Adipocyte (in vitro differentiated cells): ENCODE data around the gene CYTH1.
"Not testable (repeated sequence)": the region's sequence is repeated elsewhere in the genome, so short reads cannot be mapped to it uniquely, and the experiment has no call there.

ENCODE experiments used
- DNase-seq: peaks from one replicate; pipeline ENCODE4 v3.0.0-alpha.2; 2015; ENCODE audit warnings: low read depth
- H3K27me3 ChIP-seq: replicated peaks from 2 replicates; pipeline ENCODE4 v1.7.0; 2013; ENCODE audit warnings: mild to moderate bottlenecking, low read length, moderate library complexity; ENCODE audit not compliant: control insufficient read depth, insufficient read depth
- H3K36me3 ChIP-seq: 2 replicates; pipeline ENCODE4 v1.7.0; 2013; ENCODE audit warnings: low read length, mild to moderate bottlenecking, moderate library complexity; ENCODE audit not compliant: control insufficient read depth, insufficient read depth, severe bottlenecking
- H3K4me1 ChIP-seq: 2 replicates; pipeline ENCODE4 v1.7.0; 2013; ENCODE audit warnings: mild to moderate bottlenecking, low read length, moderate library complexity; ENCODE audit not compliant: control insufficient read depth, insufficient read depth
- H3K4me3 ChIP-seq: 2 replicates; pipeline ENCODE4 v1.7.0; 2013; ENCODE audit warnings: mild to moderate bottlenecking, low read length, moderate library complexity
- H3K9ac ChIP-seq: 2 replicates; pipeline ENCODE4 v1.7.0; 2013; ENCODE audit warnings: mild to moderate bottlenecking, low read length, moderate library complexity
- H3K9me3 ChIP-seq: 2 replicates; pipeline ENCODE4 v1.7.0; 2013; ENCODE audit warnings: mild to moderate bottlenecking, low read length, moderate library complexity; ENCODE audit not compliant: control insufficient read depth

CYTH1 gene

DNA sequence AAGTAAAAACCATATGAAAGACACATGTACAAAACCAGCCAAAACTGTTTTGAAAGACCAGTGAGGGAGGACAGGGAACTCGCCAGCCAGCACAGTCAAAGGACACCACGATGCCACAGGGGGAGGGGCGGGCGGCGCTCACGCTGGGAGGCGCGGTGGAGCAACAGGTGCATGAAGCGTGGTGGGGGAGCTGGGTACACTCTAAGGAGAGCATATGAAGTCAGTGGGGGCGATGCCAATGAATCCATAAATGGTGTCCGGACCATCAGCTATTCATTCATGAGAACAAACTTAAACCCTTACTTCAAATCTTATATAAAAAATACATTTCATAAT is 103.9 kb downstream of the CYTH1 start:
- Histone ChIP-seq H3K4me3 (no peak overlapping the region), H3K9me3 (no peaks in the 10 kb centered on the region), H3K4me1 (peaks cover 17% of the 10 kb centered on the region), H3K36me3 (peaks cover 46% of the 10 kb centered on the region), H3K27me3 (no peaks in the 10 kb centered on the region), H3K9ac (no peak overlapping the region)
- DNase-seq, result no peak

DNA sequence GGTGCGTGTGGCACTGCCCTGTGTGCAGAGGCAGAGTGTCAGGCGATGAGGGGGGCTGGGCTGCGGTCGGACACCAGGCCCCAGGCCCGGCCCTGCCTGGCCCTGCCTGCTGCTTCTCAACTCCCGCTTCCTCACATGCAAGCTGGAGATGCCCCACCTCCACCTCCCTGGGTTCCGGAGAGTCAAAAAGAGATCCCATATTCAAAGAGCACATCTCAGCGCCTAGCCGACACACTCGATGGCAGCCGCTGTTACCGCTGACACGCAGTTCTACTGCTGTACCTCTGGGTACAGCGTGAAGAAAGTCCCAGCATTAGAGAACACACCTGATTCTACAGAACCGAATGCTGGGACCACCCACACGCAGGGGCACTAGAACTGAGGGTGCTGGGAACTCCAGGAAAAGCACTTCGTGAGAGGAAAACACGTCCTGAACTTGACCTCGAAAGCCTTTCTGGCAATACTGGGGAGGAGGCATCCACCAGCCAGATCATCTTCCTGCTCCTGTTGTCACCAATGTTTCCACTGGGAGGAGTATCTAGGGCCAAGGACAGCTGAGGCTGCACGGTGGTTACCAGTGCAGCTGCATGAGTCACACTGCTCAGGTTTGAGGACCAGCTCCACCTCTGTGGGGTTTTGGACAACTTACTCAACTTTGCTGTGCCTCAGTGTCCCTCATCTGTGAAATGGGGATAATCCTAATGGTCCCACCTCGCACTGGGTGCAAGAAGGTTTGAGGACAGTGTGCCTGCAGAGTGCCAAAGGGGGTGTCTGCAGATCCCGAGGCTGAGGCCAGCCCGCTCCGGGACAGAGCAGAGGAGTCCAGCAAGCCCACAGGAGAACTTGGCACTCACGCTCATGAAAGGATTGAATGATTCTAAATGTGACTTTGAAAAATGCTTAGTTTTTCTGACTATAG is 104.5 kb downstream of the CYTH1 start:
- Histone ChIP-seq H3K9ac (no peak overlapping the region), H3K9me3 (no peaks in the 10 kb centered on the region), H3K4me1 (peaks cover 23% of the 10 kb centered on the region), H3K27me3 (no peaks in the 10 kb centered on the region), H3K4me3 (no peak overlapping the region), H3K36me3 (peaks cover 46% of the 10 kb centered on the region)
- DNase-seq, result no peak

DNA sequence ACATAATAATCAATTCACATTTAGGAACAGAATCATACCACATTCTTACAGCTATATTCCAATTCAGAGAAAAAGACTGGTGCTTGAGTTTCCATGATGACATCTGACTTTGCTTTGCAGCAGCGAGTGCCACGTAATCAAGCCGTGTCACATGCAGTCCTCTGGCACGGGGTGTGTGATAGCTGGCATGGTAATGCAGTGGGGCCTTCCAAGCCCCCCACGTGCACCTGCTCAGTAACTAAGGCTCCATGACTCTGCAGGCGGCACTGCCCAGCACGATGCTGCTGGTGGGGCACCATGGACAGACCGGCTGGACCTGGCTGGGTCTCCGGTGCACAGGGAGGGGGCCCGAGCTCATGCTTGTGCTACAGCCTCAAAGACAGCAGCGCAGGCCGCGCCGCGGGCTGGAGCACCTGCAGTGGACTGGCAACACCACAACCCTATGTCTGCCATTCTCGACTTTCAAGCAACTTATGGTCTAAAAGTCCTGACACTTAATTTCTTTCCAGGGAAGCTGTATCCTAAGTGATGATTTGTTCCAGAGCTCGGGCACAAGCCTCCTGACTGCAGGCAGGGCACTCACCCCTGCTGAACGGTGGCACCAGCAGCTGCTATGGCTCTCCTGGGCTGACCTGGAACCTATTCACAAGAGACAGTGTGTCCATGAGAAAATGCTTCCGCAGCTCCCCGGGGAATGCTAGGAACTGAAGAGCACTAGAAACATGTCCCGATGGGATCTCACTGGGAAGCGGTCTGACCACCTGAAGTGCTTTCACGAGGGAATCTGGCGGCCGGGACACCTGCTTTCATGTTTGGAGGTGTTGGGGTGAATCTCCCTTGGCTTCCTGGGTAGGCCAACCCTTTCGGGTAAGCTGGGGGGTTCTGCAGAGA is 105.4 kb downstream of the CYTH1 start:
- DNase-seq, result no peak
- peaks cover 28% of the 10 kb centered on the region for H3K4me1 ChIP-seq
- no peaks in the 10 kb centered on the region for H3K27me3 ChIP-seq
- peaks cover 46% of the 10 kb centered on the region for H3K36me3 ChIP-seq
- H3K9ac ChIP-seq, result no peak overlapping the region
- H3K4me3 ChIP-seq, result no peak overlapping the region
- H3K9me3 ChIP-seq, result no peaks in the 10 kb centered on the region

DNA sequence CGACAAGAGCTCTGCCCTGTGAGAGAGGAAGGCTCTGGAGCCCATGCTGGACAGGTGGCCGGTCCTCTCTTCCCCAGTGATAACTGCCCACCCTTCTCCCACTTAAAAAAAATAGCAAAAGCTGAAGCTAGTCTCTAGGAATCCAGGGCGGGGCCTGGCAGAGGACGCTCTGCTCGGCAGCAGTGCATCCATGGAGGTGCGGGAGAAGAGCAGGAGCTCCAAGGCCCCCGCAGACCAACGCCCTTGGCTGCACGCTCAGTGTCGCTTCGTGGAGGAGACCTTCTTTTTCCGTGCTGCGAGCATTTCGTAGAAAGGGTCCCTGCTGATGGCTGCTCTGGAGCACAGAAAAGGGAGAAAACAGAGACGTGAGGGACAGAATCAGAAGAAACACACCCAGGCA is 106.2 kb downstream of the CYTH1 start:
- no peaks in the 10 kb centered on the region for H3K27me3 ChIP-seq
- H3K36me3 ChIP-seq, result peaks cover 46% of the 10 kb centered on the region

DNA sequence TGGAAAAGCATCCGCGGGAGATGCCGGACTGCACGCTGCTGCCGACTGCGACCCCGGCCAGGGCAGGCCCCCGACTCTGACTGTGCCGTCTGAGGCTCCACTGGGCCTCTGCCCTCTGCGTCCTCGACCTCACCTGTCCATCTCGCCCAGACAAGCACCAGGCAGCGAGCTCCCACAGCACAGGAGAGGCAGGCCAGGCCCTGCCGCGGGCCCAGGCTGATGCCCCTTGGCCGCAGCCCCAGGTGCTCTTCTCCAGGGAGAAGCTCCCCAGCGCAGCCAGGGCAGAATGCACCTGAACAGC is 106.8 kb downstream of the CYTH1 start:
- DNase-seq, result no peak
- Histone ChIP-seq H3K9ac (no peak overlapping the region), H3K36me3 (peaks cover 46% of the 10 kb centered on the region), H3K9me3 (no peaks in the 10 kb centered on the region), H3K27me3 (no peaks in the 10 kb centered on the region), H3K4me3 (no peak overlapping the region), H3K4me1 (peaks cover 15% of the 10 kb centered on the region)

More for the DNA sequence above, 106.2 kb downstream of the CYTH1 start:
- no peak overlapping the region for H3K9ac ChIP-seq
- H3K9me3 ChIP-seq, result no peaks in the 10 kb centered on the region
- H3K4me1 ChIP-seq, result peaks cover 20% of the 10 kb centered on the region
- DNase-seq, result no peak
- no peak overlapping the region for H3K4me3 ChIP-seq

DNA sequence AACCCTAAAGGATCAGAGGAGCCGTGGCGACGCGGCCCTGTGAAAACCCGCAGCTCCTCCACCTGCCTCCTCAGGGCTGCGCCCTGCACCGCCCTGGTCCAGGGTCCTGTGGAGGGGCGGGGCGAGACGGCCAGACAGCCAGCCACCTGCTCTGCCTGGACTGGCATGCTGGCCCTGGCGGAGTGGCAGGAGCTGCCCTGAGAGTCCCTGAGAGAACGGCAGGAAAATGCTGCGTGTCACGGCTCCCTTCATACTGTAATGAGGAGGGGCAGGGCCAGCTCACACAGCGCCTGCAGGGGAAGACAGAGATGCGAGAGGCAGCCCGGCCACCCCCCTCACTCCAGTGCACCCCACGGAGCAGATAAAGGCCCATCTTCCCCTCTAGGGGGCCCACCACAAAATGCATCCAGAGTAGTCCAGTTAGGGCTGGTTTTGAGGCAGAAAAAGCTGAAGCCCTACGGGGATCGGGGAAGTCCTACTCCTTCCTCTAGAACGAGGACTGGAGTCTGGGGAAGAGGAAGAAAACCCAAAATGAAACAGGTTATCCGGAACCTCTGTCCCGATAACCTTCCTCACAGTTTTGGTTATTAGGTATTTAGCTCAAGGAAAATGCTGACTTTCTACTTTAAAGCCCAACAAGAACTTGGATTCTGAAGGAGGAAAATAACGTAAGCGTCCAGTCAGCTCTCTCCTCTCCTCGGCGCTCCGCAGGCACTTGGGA is 107.3 kb downstream of the CYTH1 start:
- H3K36me3 ChIP-seq, result peaks cover 41% of the 10 kb centered on the region
- H3K4me1 ChIP-seq, result peaks cover 15% of the 10 kb centered on the region
- no peaks in the 10 kb centered on the region for H3K9me3 ChIP-seq
- no peak for DNase-seq
- no peak overlapping the region for H3K9ac ChIP-seq
- H3K4me3 ChIP-seq, result no peak overlapping the region
- H3K27me3 ChIP-seq, result no peaks in the 10 kb centered on the region

DNA sequence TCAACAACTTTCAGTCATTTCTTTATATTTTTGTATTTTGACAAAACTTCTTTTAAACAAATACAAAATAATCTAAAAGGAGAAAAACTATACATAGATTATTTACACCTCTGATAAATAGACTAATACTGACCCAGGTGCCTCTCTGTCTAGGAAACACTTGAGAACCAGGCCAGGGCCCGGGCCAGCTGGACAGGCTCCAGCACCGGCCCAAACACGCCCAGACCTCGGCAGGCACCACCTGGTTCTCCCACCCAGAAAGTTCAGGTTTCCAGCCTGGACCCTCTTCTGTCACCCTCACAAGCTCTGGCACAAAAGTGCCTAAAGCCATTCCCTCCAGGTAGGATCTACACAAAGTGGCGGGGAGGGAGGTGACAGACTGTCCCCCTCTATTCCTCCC is 107.9 kb downstream of the CYTH1 start:
- DNase-seq, result no peak
- Histone ChIP-seq H3K27me3 (no peaks in the 10 kb centered on the region), H3K9me3 (no peaks in the 10 kb centered on the region), H3K36me3 (peaks cover 36% of the 10 kb centered on the region), H3K9ac (no peak overlapping the region), H3K4me1 (peaks cover 15% of the 10 kb centered on the region), H3K4me3 (no peak overlapping the region)

DNA sequence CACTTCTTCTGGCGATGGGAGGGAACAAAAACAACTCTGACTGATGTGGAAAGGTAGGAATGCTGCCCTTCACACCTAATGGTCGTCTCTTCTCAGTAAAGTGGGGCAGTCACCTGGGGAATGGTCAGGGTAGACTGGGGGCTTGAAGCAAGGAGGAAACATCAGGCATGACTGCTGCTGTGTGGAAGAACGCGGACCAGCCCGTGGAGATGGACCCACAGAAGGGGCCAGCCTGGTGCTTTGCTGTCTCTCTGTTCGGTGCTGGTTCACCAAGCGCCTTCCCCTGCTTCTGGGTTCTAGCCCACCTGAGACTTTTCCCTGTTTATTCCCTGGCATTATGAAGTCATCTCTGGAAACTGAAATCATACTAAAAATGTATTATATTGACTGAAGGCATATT is 108.7 kb downstream of the CYTH1 start:
- Histone ChIP-seq H3K9me3 (no peaks in the 10 kb centered on the region), H3K4me1 (peaks cover 15% of the 10 kb centered on the region), H3K36me3 (peaks cover 30% of the 10 kb centered on the region), H3K4me3 (no peak overlapping the region), H3K9ac (no peak overlapping the region), H3K27me3 (no peaks in the 10 kb centered on the region)
- DNase-seq, result no peak

DNA sequence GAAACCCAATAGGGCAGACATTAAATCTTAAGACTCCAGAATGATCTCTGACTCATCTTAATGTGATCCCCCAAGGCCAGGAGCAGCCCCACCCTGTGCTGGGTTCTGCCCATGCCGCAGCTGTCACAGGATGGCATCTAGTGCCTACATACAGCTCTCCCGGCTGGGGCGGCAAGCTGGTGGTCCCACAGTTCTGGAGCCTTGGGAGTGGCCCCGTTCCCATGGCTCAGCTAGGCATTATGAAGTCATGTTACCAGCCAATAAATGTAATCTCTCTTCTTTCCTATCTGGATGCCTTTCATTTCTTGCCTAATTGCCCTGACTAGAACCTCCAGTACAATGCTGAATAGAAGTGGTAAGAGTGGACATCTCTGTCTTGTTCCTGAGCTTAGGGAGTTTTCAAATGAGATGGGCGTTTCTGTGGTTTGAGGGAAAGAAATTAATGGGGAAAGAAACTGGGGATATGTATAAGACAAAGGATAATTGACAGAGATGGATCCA is 109.2 kb downstream of the CYTH1 start:
- peak; percentile 28 for DNase-seq
- Histone ChIP-seq H3K9ac (no peak overlapping the region), H3K9me3 (no peaks in the 10 kb centered on the region), H3K4me3 (no peak overlapping the region), H3K36me3 (peaks cover 30% of the 10 kb centered on the region), H3K4me1 (peaks cover 15% of the 10 kb centered on the region), H3K27me3 (no peaks in the 10 kb centered on the region)

DNA sequence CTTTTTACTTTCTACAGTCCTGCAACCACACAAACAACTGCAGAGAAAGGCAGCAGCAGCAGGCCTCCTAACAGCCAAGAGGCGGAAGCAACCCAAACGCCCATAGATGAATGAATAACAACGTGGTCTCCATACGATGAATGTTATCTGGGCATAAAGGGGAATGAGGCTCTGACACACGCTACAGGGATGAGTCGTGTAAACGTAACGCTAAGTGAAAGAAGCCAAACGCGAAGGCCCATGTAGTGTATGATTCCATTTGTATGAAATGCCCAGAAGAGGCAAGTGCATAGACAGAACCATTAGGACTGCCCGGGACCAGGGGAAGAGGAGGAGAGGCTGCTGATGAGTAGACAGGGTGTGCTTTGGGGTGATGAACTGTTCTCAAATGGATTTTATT is 110.1 kb downstream of the CYTH1 start:
- peaks cover 26% of the 10 kb centered on the region for H3K36me3 ChIP-seq
- no peak for DNase-seq
- H3K4me3 ChIP-seq, result no peak overlapping the region
- H3K9ac ChIP-seq, result no peak overlapping the region
- no peaks in the 10 kb centered on the region for H3K27me3 ChIP-seq
- no peaks in the 10 kb centered on the region for H3K9me3 ChIP-seq
- H3K4me1 ChIP-seq, result peaks cover 15% of the 10 kb centered on the region

DNA sequence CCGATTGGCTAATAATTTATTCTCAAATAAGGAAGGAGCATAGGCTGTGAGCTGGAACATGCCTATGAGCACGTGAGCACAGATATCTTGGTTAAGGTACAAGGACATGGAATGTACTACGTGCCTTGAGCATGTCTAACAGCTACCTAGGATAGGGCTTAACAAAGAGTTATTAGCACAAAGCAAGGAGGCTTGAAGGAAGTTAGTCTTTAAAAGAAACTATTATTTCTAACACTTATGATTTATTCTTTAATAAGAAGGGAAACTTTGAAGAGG is 110.4 kb downstream of the CYTH1 start:
- H3K9ac ChIP-seq, H3K27me3 ChIP-seq, DNase-seq, H3K4me3 ChIP-seq, H3K9me3 ChIP-seq: not testable (repeated sequence)
- Histone ChIP-seq H3K36me3 (peaks cover 26% of the 10 kb centered on the region), H3K4me1 (peaks cover 16% of the 10 kb centered on the region)
